Activated CD8-positive, alpha-beta memory T cell treated with anti-CD3 and anti-CD28 coated beads, Interleukin-2, amount 10 ng/mL, durations not matched to agents 7 days and 5 days (primary cell): ENCODE measurements around the gene ERLIN1. TPM values are rescaled to one million over a fixed set of nuclear protein-coding genes. Genes with fewer than 3 reads are reported as not detected.

Experiments used
- ATAC-seq: fragments of 150-1000 bp; cut with Tn5 transposase; one replicate; pipeline ENCODE4 v1.10.0; 2021; ENCODE audit warnings: moderate library complexity
- CTCF ChIA-PET: fragments of 350-600 bp; sonication (Branson Sonifier 250); formaldehyde crosslinking; loops from one replicate; lab custom pipeline; 2021; ENCODE audit warnings: antibody characterized with exemption; lab: Charles Lee
- DNase-seq: peaks from one replicate; pipeline ENCODE4 v3.0.0-alpha.2; 2020
- H3K27ac Mint-ChIP-seq: one replicate; pipeline ENCODE4 v1.8.0; 2021; ENCODE audit warnings: mild to moderate bottlenecking, mixed read lengths
- H3K27me3 Mint-ChIP-seq: one replicate; pipeline ENCODE4 v1.8.0; 2021; ENCODE audit warnings: mixed read lengths
- H3K36me3 Mint-ChIP-seq: one replicate; pipeline ENCODE4 v1.8.0; 2021; ENCODE audit warnings: mild to moderate bottlenecking, mixed read lengths
- H3K4me1 Mint-ChIP-seq: one replicate; pipeline ENCODE4 v1.8.0; 2021; ENCODE audit warnings: mixed read lengths
- H3K4me3 Mint-ChIP-seq: one replicate; pipeline ENCODE4 v1.8.0; 2021; ENCODE audit warnings: mild to moderate bottlenecking, moderate library complexity, mixed read lengths
- H3K9me3 Mint-ChIP-seq: one replicate; pipeline ENCODE4 v1.8.0; 2022; ENCODE audit warnings: low read depth, mixed read lengths
- total RNA-seq, 2 experiments: library from RNA; stranded (reverse); gene quantifications; one replicate each; pipeline ENCODE4 v1.2.3, GENCODE V29; 2021

ERLIN1 gene
- total RNA-seq, 2 experiments from 2014 or later: 17.2 to 17.5 TPM

GRCh38 chr10:100119726-100120125 is 66.1 kb downstream of the ERLIN1 start:
- Mint-ChIP-seq H3K36me3 (no peaks in the 10 kb centered on the region), H3K4me3 (no peak overlapping the region), H3K9me3 (no peaks in the 10 kb centered on the region), H3K4me1 (peaks cover 16% of the 10 kb centered on the region), H3K27me3 (peaks cover 25% of the 10 kb centered on the region), H3K27ac (no peak overlapping the region)
- CTCF ChIA-PET: no interaction called here
- ATAC-seq (no peak), DNase-seq (no peak)

- H3K36me3 Mint-ChIP-seq: no peaks in the 10 kb centered on the region
- ATAC-seq (no peak), DNase-seq (no peak)
- peaks cover 1% of the 10 kb centered on the region for H3K4me1 Mint-ChIP-seq
- H3K27ac Mint-ChIP-seq: no peak overlapping the region
- no peaks in the 10 kb centered on the region for H3K9me3 Mint-ChIP-seq
- CTCF ChIA-PET: interaction anchor here (0.7 kb wide), 1 partner anchor 120 kb away, joined by 4 read pairs; no protein-coding TSS in a partner anchor
- no peak overlapping the region for H3K4me3 Mint-ChIP-seq
- H3K27me3 Mint-ChIP-seq: peaks cover 30% of the 10 kb centered on the region
These were observed 70.7 kb downstream of the ERLIN1 start for GRCh38 chr10:100114976-100115770.

- Mint-ChIP-seq H3K36me3 (no peaks in the 10 kb centered on the region), H3K27me3 (peaks cover 32% of the 10 kb centered on the region), H3K27ac (no peak overlapping the region), H3K9me3 (no peaks in the 10 kb centered on the region), H3K4me3 (no peak overlapping the region), H3K4me1 (peaks cover 1% of the 10 kb centered on the region)
- CTCF ChIA-PET: no interaction called here
- ATAC-seq (no peak), DNase-seq (no peak)
These were observed 71.4 kb downstream of the ERLIN1 start for GRCh38 chr10:100114460-100114859.

GRCh38 chr10:100109670-100110069 is 76.2 kb downstream of the ERLIN1 start:
- no peak for DNase-seq
- Mint-ChIP-seq H3K4me1 (no peaks in the 10 kb centered on the region), H3K36me3 (no peaks in the 10 kb centered on the region), H3K27me3 (peaks cover 33% of the 10 kb centered on the region), H3K4me3 (no peak overlapping the region), H3K27ac (no peak overlapping the region), H3K9me3 (no peaks in the 10 kb centered on the region)
- ATAC-seq: no peak
- CTCF ChIA-PET: interaction anchor here (0.5 kb wide), 1 partner anchor 630 kb away, joined by 3 read pairs; no protein-coding TSS in a partner anchor

GRCh38 chr10:100106865-100107264 is 79.0 kb downstream of the ERLIN1 start:
- Mint-ChIP-seq H3K9me3 (no peaks in the 10 kb centered on the region), H3K27ac (no peak overlapping the region), H3K4me1 (no peaks in the 10 kb centered on the region), H3K27me3 (peaks cover 45% of the 10 kb centered on the region), H3K36me3 (no peaks in the 10 kb centered on the region), H3K4me3 (no peak overlapping the region)
- no peak for ATAC-seq
- DNase-seq: no peak
- CTCF ChIA-PET: no interaction called here

GRCh38 chr10:100104300-100104699 is 81.5 kb downstream of the ERLIN1 start:
- Mint-ChIP-seq H3K27me3 (peaks cover 65% of the 10 kb centered on the region), H3K27ac (no peak overlapping the region), H3K4me3 (no peak overlapping the region), H3K4me1 (no peaks in the 10 kb centered on the region), H3K36me3 (no peaks in the 10 kb centered on the region), H3K9me3 (no peaks in the 10 kb centered on the region)
- CTCF ChIA-PET: no interaction called here
- ATAC-seq (no peak), DNase-seq (no peak)

GRCh38 chr10:100103581-100103980 is 82.2 kb downstream of the ERLIN1 start:
- Mint-ChIP-seq H3K36me3 (no peaks in the 10 kb centered on the region), H3K4me3 (no peak overlapping the region)

GRCh38 chr10:100101192-100102076 is 84.4 kb downstream of the ERLIN1 start:
- CTCF ChIA-PET: no interaction called here
- Mint-ChIP-seq H3K36me3 (no peaks in the 10 kb centered on the region), H3K4me1 (no peaks in the 10 kb centered on the region), H3K27ac (no peak overlapping the region), H3K4me3 (no peak overlapping the region), H3K9me3 (no peaks in the 10 kb centered on the region), H3K27me3 (peaks cover 67% of the 10 kb centered on the region)
- no peak for ATAC-seq
- no peak for DNase-seq

More at GRCh38 chr10:100103581-100103980, 82.2 kb downstream of the ERLIN1 start:
- peaks cover 63% of the 10 kb centered on the region for H3K27me3 Mint-ChIP-seq
- no peaks in the 10 kb centered on the region for H3K4me1 Mint-ChIP-seq
- DNase-seq (no peak), ATAC-seq (no peak)
- CTCF ChIA-PET: no interaction called here
- H3K9me3 Mint-ChIP-seq: no peaks in the 10 kb centered on the region
- no peak overlapping the region for H3K27ac Mint-ChIP-seq

- Mint-ChIP-seq H3K27me3 (peaks cover 69% of the 10 kb centered on the region), H3K36me3 (no peaks in the 10 kb centered on the region), H3K27ac (no peak overlapping the region), H3K4me1 (no peaks in the 10 kb centered on the region), H3K9me3 (no peaks in the 10 kb centered on the region), H3K4me3 (no peak overlapping the region)
- ATAC-seq: no peak
- CTCF ChIA-PET: no interaction called here
- DNase-seq: no peak
These were observed 85.1 kb downstream of the ERLIN1 start for GRCh38 chr10:100100651-100101184.

Other genes with a start within 250 kb of the ERLIN1 start
- gene DNMBP, start 176.1 kb downstream of the ERLIN1 start, total RNA-seq: 1 to 10 TPM; 3.4 to 5.1 TPM
- gene CPN1, start 104.2 kb downstream of the ERLIN1 start, total RNA-seq: not detected
- gene CHUK, start 43.6 kb upstream of the ERLIN1 start, total RNA-seq: 10 to 100 TPM; 27.4 to 31.6 TPM
- 10 to 100 TPM; 44.6 to 47.6 TPM for gene CWF19L1, start 81.6 kb upstream of the ERLIN1 start, total RNA-seq
- 10 to 100 TPM; 43.1 to 58.6 TPM for gene BLOC1S2, start 100.7 kb upstream of the ERLIN1 start, total RNA-seq
- not detected for gene PKD2L1, start 144.2 kb upstream of the ERLIN1 start, total RNA-seq
- 100 to 1,000 TPM; 121 to 134 TPM for gene SCD, start 161.2 kb upstream of the ERLIN1 start, total RNA-seq